HPDE6-E6E7 (cell line): ENCODE results near the gene SLC5A6.

Experiments
- DNase-seq: peaks from one replicate; pipeline ENCODE4 v3.0.0; 2011; ENCODE audit warnings: missing footprints; ENCODE audit errors: extremely low spot score

SLC5A6 gene

GRCh38 chr2:27236626-27237025 is 24.6 kb upstream of the SLC5A6 start:
- DNase-seq: no peak

- DNase-seq: no peak
Observed at GRCh38 chr2:27236136-27236535, 24.1 kb upstream of the SLC5A6 start.

DNA sequence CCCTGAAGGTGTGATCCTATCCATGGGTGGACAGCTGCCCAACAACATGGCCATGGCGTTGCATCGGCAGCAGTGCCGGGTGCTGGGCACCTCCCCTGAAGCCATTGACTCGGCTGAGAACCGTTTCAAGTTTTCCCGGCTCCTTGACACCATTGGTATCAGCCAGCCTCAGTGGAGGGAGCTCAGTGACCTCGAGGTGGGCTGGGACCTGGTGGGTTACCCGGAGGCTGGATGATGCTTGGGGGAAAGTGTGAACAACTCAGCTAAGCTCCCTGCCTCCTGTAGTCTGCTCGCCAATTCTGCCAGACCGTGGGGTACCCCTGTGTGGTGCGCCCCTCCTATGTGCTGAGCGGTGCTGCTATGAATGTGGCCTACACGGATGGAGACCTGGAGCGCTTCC is 21.3 kb upstream of the SLC5A6 start:
- no peak for DNase-seq

DNA sequence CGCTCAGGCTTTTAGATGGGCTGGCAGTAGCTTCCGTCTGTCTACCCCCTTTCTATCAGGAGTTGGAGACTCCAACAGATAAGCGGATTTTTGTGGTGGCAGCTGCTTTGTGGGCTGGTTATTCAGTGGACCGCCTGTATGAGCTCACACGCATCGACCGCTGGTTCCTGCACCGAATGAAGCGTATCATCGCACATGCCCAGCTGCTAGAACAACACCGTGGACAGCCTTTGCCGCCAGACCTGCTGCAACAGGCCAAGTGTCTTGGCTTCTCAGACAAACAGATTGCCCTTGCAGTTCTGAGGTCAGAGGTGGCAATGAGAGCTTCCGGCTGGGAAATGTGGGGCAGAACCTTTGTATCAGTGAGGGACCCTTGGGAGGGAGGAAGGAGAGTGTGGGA is 19.9 kb upstream of the SLC5A6 start:
- DNase-seq: no peak

GRCh38 chr2:27227501-27227900 is 15.4 kb upstream of the SLC5A6 start:
- DNase-seq: no peak

DNA sequence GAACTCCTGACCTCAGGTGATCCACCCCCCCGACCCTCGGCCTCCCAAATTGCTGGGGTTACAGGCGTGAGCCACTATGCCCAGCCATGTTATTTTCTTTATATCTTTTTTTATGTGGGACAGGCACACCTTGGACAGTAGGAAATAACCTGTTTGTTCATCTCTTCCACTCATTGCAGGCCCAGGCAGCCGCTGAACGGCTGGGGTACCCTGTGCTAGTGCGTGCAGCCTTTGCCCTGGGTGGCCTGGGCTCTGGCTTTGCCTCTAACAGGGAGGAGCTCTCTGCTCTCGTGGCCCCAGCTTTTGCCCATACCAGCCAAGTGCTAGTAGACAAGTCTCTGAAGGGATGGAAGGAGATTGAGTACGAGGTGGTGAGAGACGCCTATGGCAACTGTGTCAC is 13.5 kb upstream of the SLC5A6 start:
- no peak for DNase-seq

GRCh38 chr2:27223416-27223815 is 11.3 kb upstream of the SLC5A6 start:
- no peak for DNase-seq

DNA sequence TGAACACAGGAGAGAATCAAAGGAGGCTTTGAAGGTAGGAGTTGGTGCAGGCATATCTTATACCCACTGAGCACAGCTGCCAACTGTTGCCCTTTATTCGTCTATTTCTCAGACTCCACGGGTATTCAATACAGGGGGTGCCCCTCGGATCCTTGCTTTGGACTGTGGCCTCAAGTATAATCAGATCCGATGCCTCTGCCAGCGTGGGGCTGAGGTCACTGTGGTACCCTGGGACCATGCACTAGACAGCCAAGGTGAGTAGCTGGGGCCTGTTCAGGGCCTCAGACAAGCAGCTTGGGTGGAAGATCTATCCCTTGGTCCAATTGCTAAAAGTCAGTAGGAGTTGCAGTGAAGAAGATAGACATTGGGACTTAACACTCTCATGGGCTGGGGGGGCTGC is 10.3 kb upstream of the SLC5A6 start:
- DNase-seq: no peak

DNA sequence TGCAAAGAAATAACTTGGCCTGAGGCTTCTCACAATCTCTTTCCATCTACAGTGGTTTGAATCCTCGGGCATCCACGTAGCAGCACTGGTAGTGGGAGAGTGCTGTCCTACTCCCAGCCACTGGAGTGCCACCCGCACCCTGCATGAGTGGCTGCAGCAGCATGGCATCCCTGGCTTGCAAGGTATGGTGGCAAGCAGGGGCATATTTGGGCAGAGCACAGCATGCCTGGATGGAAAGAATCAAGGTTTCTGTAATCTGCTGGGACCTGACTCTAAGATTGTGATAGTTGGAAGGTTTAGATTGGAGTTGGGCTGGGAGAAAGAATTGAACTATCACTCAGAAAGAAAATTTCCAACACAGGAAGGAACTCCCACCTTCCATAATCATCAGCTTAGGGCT is 9.1 kb upstream of the SLC5A6 start:
- DNase-seq: no peak

DNA sequence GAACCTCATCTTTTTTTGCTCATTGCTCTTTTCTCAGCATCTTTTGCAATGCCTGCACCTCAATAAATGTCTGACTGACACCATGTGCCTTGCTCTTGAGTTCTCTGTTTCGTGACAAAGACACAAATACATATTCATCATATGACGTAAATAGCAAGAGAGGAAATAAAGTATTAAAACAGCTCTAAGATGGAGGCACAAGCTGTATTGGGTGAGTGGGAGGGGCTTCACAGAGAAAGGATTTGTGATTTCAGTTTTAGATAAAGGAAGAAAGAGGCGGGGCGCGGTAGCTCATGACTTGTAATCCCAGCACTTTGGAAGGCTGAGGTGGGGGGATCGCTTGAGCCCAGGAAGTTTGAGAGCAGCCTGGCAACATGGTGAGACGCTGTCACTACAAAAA is 8.0 kb upstream of the SLC5A6 start:
- DNase-seq: no peak

DNA sequence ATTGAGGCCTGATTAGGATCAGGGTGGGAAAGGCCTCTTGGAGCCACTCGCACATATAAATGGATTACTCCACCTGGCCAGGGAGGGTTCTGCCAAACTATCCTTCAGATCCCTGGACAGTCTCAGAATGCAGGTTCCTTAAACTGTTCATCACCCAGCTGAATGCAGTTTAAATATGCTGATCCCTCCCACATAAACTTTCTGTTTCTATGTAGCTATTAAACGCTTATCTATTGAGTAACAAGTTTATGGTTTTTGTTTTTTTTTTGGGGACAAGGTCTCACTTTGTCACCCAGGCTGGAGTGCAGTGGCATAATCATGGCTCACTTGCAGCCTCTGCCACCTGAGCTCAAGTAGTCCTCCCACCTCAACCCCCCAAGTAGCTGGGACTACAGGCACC is 7.0 kb upstream of the SLC5A6 start:
- no peak for DNase-seq

DNA sequence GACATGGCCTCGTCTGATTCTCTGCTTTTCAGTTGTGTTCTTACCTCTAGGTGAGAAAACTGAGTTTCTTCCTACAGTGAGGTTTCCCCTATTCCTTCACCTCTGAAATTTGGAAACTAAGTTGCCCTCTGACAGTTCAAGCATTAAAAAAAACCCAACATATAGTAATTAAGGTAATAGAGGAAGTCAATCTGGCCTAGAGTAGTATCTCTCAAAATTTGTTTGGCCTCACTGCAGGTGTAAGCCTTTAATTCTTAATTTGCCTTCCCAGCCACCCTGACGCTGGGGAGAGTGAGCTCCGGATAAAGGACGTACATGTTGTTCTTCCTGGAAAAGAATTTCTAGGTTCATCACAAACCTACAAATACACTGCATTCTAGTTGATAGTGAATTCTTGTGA is 6.5 kb upstream of the SLC5A6 start:
- no peak for DNase-seq

DNA sequence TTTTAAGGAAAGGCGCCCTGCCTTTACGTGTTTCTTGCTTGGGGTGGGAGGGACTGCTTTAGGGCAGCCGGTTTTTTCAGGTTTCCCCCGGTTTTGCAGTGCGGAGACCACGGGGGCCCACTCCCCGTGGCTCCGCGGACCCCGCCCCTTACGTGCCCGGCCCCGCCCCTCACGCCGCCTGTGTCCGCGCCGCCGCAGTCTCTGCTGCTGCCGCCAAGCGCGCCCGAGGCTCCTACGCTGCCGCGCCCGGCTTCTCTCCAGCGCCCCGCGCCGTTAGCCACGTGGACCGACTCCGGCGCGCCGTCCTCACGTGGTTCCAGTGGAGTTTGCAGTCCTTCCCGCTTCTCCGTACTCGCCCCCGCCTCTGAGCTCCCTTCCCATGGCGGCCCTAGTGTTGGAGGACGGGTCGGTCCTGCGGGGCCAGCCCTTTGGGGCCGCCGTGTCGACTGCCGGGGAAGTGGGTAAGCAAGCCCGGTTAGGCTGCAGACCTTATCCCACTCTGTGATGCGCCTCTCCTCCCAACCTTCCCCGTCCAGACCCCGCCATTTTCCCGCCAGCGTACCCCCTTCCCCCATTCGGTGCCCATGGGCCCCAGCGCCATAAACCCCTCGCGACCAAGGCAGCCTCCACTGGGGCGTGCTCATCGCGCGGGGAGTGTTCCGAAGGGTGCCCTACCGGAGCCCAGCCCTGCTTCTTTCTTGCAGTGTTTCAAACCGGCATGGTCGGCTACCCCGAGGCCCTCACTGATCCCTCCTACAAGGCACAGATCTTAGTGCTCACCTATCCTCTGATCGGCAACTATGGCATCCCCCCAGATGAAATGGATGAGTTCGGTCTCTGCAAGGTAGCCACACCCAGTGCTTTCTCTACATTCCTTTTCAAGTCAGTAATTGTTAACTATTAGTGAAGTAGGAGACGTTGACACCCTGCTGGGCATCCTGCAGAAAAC is 5.4 kb upstream of the SLC5A6 start, which contains the start of gene CAD:
TSS of gene CAD (plus strand) at position 197 of the 949 bp plus-strand sequence. CDS start at position 380, 183 bp downstream.
- peak; percentile 80 for DNase-seq

GRCh38 chr2:27216416-27217137 is 4.5 kb upstream of the SLC5A6 start:
- DNase-seq: no peak

DNA sequence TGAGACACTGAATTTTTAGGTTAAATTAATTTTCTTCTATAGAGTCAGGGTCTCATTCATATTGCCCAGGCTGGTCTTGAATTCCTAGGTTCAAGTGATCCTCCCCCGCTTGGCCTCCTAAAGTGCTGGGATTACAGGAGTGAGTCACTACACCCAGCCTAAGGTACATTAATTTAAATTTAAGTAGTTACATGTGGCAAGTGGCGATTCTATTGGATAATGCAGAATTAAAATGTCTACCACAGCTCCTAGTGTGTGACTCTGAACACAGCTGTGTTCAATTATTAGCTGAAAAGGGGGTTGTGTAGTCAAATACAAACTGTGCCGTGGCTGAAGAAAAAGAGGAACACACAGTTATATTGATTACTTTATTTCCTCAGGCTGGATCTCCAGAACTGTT is 2.9 kb upstream of the SLC5A6 start:
- no peak for DNase-seq

- no peak for DNase-seq
Observed at GRCh38 chr2:27212626-27213471, 781 bp upstream of the SLC5A6 start.

DNA sequence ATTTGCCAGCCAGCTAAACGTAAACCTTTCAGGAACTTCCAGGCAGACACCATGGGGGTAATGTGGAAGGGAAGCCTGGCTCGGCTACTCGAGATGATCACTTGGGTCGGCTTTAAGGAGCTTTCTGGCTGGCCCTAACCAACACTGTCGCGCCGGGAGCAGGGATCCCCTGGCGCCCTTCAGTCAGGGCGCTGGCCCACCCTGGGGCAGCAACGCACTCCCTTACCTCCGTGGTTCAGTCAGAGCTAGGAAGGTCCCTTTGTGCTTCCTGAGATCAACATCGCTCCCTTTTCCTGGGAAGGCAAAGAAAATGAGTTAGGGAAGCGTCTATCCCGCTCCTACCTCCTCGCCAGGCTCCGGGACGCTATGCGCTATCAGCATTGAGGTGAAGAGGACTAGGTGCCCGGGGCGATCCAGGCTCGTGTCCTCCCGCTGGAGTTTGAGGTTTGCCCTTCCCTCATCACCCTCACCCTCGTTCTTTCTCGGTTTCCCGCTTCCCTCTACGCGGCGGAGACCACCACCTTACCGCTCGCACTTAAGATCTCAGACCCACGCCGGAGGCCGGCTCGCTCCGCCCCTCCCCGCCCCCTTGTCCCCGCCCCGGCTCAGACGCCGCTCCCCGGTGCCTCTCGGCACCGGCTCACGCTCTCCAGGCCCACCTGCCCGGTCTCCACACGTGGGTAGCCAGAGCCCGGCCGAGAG is 676 bp downstream of the SLC5A6 start:
- peak; percentile 40 for DNase-seq

- no peak for DNase-seq
Observed at GRCh38 chr2:27209621-27210401, 2.3 kb downstream of the SLC5A6 start.

GRCh38 chr2:27208486-27209050 is 3.5 kb downstream of the SLC5A6 start:
- no peak for DNase-seq

GRCh38 chr2:27206346-27206745 is 5.7 kb downstream of the SLC5A6 start:
- no peak for DNase-seq
